Cardiac fibroblast (primary cell): ENCODE measurements around the gene GRIN2A.

Source experiments
- DNase-seq, 2 donors: peaks; one replicate each; pipeline versions ENCODE4 v3.0.0 to v3.0.0-alpha.2; 2010; ENCODE audit warnings: low read depth in 2 of 2
- H3K4me3 ChIP-seq, 2 donors: replicated peaks in 1 of 2; 1 replicate in 1 of 2; 2 replicates in 1 of 2; pipeline ENCODE4 v1.5.1; 2011; ENCODE audit warnings: low read depth in 2 of 2, low read length in 2 of 2, mild to moderate bottlenecking in 2 of 2, moderate library complexity in 1 of 2
- TF ChIP-seq, protein P1 (sequence below): IDR thresholded peaks from one replicate; pipeline ENCODE4 v1.5.1; 2011; ENCODE audit warnings: low read depth, mild to moderate bottlenecking, low read length, inconsistent platforms

The GRIN2A gene

DNA sequence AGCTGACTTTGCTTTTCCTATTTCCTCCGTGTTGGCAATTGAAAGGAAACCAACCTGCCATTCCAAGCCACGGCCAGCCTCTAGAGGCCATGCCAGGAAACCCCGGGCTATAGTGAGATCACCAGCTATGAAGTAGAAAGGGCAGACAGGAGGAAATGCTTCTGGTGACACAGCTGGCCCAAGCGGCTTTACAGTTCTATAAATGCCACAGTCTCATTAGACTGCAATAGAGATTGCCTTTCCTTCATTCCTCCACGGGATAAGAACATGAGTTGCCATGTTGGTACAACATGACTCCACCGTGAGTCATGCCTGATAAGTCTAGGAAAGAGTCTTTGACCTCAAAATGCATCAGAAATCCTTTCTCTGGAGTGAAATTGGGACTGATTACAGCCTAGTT lies 384.9 kb downstream of the GRIN2A start:
- no peak overlapping the region for H3K4me3 ChIP-seq
- TF ChIP-seq, protein P1, sequence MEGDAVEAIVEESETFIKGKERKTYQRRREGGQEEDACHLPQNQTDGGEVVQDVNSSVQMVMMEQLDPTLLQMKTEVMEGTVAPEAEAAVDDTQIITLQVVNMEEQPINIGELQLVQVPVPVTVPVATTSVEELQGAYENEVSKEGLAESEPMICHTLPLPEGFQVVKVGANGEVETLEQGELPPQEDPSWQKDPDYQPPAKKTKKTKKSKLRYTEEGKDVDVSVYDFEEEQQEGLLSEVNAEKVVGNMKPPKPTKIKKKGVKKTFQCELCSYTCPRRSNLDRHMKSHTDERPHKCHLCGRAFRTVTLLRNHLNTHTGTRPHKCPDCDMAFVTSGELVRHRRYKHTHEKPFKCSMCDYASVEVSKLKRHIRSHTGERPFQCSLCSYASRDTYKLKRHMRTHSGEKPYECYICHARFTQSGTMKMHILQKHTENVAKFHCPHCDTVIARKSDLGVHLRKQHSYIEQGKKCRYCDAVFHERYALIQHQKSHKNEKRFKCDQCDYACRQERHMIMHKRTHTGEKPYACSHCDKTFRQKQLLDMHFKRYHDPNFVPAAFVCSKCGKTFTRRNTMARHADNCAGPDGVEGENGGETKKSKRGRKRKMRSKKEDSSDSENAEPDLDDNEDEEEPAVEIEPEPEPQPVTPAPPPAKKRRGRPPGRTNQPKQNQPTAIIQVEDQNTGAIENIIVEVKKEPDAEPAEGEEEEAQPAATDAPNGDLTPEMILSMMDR, result no peak
- peak in 1 of 2 donors; percentile 70 for DNase-seq

DNA sequence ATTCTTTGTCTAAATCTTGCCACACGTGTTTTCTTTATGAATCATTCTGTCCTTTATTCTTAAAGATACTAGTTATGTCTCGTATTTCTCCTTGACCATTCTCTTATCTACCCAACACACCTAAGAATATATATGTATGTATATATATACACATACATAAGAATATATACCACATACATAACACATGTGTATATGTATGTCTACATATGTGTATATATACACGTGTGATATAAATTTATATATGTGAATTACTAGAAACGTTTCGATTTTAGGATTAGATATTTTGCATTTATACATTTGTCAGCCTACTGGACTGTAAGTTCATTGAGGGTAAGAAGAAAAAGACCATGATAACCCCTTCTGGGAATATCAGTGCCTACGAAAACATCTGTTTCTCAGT lies 388.6 kb downstream of the GRIN2A start:
- H3K4me3 ChIP-seq, result no peak overlapping the region
- TF ChIP-seq, protein P1, result no peak
- DNase-seq, result no peak

DNA sequence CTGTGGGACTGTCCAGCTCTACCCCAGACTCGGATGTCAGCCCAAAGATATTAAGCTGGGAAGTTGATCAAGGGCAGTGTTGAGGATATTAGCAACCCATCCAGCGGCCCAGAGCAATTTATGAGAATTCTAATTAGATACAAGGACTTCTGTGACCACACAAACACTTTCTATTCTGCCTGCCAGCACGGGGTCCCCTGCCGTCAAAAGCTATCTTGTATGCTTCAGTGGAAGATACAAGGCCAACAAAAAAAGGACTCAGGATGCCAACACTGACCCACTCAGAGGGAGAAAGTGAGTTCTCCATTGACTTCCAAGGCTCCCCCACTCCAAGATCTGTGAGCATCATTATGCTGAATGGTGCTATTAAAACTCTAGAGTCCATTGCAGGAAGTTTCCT lies 390.7 kb downstream of the GRIN2A start:
- TF ChIP-seq, protein P1, result no peak
- DNase-seq, result no peak
- H3K4me3 ChIP-seq, result no peak overlapping the region

DNA sequence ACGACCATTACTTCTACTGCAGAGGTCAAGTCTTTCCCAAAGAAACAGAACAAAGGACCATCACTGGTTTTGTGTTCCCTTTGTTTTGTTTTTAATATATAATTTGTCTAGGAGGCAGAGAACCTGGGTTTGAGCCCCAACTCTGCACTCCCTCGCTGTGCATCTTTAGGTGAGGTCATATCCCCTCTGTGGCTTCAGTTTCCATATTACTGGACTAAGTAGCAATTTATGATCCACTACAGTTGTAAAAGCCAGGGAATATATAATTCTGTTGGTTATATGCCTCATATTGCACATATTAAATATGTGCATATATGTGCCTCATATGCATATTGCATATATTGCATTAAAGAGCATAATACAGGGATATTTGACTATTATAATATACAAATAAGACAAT lies 392.0 kb downstream of the GRIN2A start:
- TF ChIP-seq, protein P1, result no peak
- H3K4me3 ChIP-seq, result no peak overlapping the region
- DNase-seq, result no peak

DNA sequence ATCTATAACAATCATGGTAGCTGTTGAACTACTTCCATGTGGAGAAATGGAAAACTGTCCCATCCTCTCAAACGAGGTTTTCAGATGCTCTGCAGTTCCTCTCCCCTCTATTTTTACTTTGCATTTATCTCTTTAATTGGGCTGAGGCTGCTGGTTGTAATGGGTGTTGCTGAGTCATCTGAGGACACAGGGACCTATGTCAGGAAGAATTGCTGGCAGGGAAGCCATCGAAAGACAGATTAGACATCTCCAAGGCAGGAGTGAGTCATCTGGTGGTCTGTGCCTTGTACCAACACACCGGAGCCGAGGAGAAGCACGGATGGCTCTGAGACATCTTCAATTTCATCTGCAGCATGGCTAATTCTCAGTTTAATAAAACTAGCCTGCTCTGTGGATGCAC lies 394.5 kb downstream of the GRIN2A start:
- no peak for DNase-seq
- TF ChIP-seq, protein P1, result no peak
- no peak overlapping the region for H3K4me3 ChIP-seq

DNA sequence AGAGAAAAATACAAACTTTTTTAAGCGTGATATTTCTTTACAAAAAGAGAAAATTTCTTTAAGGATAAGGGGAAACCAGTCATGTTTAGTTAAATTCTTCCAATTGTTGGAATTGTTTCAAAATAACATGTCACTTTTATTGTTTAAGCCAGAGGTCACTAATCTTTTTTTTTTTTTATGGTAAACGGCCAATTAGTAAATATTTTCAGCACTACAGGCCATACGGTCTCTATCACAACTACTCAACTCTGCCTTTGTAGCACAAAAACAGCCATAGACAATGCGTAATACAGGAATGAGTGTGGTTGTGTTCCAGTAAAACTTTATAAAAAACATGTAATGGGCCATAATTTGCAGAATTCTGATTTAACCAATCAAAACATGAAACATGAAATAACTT lies 401.4 kb downstream of the GRIN2A start:
- no peak for DNase-seq
- TF ChIP-seq, protein P1, result no peak
- H3K4me3 ChIP-seq, result no peak overlapping the region

DNA sequence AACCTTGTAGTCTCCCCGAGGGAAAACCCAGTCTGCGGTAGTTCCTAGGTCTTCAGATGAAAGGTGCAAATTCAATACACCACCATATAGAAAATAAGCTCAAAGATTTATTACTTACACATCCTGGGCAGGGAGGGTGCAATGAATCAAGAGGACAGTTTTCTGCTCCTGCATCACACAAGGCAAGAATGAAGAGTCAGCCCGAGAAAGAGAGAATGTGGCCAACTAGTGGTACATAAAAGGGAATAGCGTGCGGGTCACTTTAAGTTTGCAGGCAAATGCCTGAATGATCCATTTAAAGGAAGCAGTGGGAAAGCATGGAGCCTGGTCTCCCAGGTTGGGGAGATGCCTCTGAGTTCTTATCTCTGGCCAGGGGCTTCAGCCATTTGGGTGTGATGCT lies 403.4 kb downstream of the GRIN2A start:
- TF ChIP-seq, protein P1, result no peak
- DNase-seq, result no peak
- H3K4me3 ChIP-seq, result no peak overlapping the region
